ENCODE data around the gene MCOLN1. TPM values are rescaled to one million over a fixed set of nuclear protein-coding genes. Genes with fewer than 3 reads are reported as not detected.

Gene MCOLN1
- total RNA-seq, 1 experiment from 2014 or later, result 10.2 TPM

DNA sequence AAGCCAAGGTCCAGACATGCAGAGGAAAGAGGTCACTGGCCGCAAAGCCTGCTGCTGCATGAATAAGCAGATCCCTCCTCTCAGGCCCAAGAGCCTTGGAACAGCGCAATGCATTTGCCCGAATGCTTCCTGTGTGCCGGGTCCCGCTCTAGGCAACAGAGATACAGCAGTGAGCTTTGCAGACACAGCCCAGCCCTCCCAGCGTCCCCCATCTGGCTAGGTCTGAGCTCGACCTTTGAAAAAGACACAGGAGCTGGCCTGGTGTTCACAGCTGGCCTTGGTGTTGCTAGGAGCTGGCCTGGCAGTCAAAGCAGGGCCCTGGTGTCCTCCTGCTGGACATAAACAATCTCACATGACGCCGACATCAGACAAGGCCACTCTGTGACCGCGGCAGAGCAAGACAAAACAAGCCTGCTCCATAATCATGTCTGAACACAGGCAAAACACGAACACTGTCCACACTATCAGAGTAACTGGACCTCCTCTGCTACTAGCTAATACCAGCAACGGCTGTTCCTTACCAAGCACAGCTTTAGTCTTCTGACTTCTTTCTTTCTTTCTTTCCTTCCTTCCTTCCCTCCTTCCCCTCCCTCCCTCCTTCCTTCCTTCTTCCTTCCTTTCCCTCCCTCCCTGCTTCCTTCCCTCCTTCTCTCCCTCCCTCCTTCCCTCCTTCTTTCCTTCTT is 27.9 kb upstream of the MCOLN1 start:
- POLR2A ChIA-PET (ENCODE audit: unreplicated experiment), result no interaction called here
- H3K4me1 ChIP-seq (ENCODE audit: insufficient read depth, low read length), result no peaks in the 10 kb centered on the region
- TF ChIP-seq EZH2 (IDR thresholded peaks at IDR 0.05; ENCODE audit: low read length, unreplicated experiment) (no peak), EZH2phosphoT487 (IDR thresholded peaks at IDR 0.05; ENCODE audit: borderline replicate concordance, low read length) (no peak)
- TF ChIP-seq, protein P1, sequence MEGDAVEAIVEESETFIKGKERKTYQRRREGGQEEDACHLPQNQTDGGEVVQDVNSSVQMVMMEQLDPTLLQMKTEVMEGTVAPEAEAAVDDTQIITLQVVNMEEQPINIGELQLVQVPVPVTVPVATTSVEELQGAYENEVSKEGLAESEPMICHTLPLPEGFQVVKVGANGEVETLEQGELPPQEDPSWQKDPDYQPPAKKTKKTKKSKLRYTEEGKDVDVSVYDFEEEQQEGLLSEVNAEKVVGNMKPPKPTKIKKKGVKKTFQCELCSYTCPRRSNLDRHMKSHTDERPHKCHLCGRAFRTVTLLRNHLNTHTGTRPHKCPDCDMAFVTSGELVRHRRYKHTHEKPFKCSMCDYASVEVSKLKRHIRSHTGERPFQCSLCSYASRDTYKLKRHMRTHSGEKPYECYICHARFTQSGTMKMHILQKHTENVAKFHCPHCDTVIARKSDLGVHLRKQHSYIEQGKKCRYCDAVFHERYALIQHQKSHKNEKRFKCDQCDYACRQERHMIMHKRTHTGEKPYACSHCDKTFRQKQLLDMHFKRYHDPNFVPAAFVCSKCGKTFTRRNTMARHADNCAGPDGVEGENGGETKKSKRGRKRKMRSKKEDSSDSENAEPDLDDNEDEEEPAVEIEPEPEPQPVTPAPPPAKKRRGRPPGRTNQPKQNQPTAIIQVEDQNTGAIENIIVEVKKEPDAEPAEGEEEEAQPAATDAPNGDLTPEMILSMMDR (conservative IDR thresholded peaks at IDR 0.05; ENCODE audit: low read depth, low read length), result no peak
- peak; percentile 45 for ATAC-seq
- no peak overlapping the region for H3K4me3 ChIP-seq (ENCODE audit: low read length)
- H3K36me3 ChIP-seq (ENCODE audit: low read depth, low read length), result no peaks in the 10 kb centered on the region
- no peak for DNase-seq
- no peaks in the 10 kb centered on the region for H3K79me2 ChIP-seq (ENCODE audit: low read length)
- no peaks in the 10 kb centered on the region for H3K27me3 ChIP-seq (ENCODE audit: low read length)
- no peaks in the 10 kb centered on the region for H3K9me2 ChIP-seq (replicated peaks; ENCODE audit: low read length)
- no peak overlapping the region for H3K4me2 ChIP-seq (ENCODE audit: low read length)
- H3K9me3 ChIP-seq (ENCODE audit: low read length), result no peaks in the 10 kb centered on the region
- no peak overlapping the region for H3K27ac ChIP-seq (ENCODE audit: low read length)
- H4K20me1 ChIP-seq (ENCODE audit: low read length), result no peaks in the 10 kb centered on the region
- intact Hi-C loops (cut with micrococcal nuclease), result no loop called here
- no TSS peak for BruUV-seq (replicated peaks)
- no peak overlapping the region for H2AFZ ChIP-seq (ENCODE audit: low read length)
- H3K9ac ChIP-seq (ENCODE audit: low read length), result no peak overlapping the region
- no peaks in the 10 kb centered on the region for H3F3A ChIP-seq (ENCODE audit: low read length, unreplicated experiment)
- CTCF ChIA-PET, result no interaction called here

DNA sequence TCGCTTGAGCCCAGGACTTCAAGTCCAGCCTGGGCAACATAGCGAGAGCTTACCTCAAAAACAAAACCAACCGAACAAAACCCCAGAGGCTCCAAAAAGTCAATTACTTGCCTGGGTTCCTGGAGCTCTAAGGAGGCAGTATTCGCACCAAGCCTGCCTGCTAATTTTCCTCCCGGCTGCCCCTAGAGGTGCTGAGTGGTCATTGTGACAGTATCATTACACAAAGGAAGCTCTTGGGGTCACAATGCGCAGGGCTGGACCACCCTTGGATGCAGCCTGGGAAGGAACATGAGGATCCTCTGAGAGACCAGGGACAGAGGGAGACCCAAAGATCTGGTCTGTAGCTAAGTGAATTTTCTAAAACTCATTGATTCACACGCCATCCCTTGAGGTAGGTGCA is 25.1 kb upstream of the MCOLN1 start:
- ChIA-PET CTCF (interaction anchor here (0.5 kb wide), 1 partner anchor 99 kb away, joined by 3 read pairs; no protein-coding TSS in a partner anchor), POLR2A (ENCODE audit: unreplicated experiment) (interaction anchor here (0.5 kb wide), 1 partner anchor 121 kb away, joined by 4 read pairs; no protein-coding TSS in a partner anchor)
- TF ChIP-seq, protein P1 (conservative IDR thresholded peaks at IDR 0.05; ENCODE audit: low read depth, low read length), result peak; percentile 47
- no peak for TF ChIP-seq EZH2phosphoT487 (IDR thresholded peaks at IDR 0.05; ENCODE audit: borderline replicate concordance, low read length)
- TF ChIP-seq EZH2 (IDR thresholded peaks at IDR 0.05; ENCODE audit: low read length, unreplicated experiment), result no peak
- Histone ChIP-seq H3K9ac (ENCODE audit: low read length) (no peak overlapping the region), H3K36me3 (ENCODE audit: low read depth, low read length) (no peaks in the 10 kb centered on the region), H2AFZ (ENCODE audit: low read length) (no peak overlapping the region), H3K4me2 (ENCODE audit: low read length) (no peak overlapping the region), H3K9me2 (replicated peaks; ENCODE audit: low read length) (no peaks in the 10 kb centered on the region), H3K79me2 (ENCODE audit: low read length) (no peaks in the 10 kb centered on the region), H3K4me1 (ENCODE audit: insufficient read depth, low read length) (peaks cover 7% of the 10 kb centered on the region; the same call in 1 of the 2 replicates), H4K20me1 (ENCODE audit: low read length) (no peaks in the 10 kb centered on the region), H3K27ac (ENCODE audit: low read length) (no peak overlapping the region), H3K4me3 (ENCODE audit: low read length) (no peak overlapping the region), H3K9me3 (ENCODE audit: low read length) (no peaks in the 10 kb centered on the region), H3K27me3 (ENCODE audit: low read length) (no peaks in the 10 kb centered on the region), H3F3A (ENCODE audit: low read length, unreplicated experiment) (no peaks in the 10 kb centered on the region)
- intact Hi-C loops (cut with micrococcal nuclease), result no loop called here
- ATAC-seq, result peak; percentile 61
- no TSS peak for BruUV-seq (replicated peaks)
- no peak for DNase-seq

Measured in PC-3 (cell line).